Kasumi-1 (cell line): Measurements from ENCODE around the gene TXNDC15.
"Not testable (repeated sequence)": the region's sequence is repeated elsewhere in the genome, so short reads cannot be mapped to it uniquely, and the experiment has no call there.

Source experiments
- DNase-seq, 2 experiments: peaks; one replicate each; lab custom pipeline; 2025; lab: John Stamatoyannopoulos, UW

The TXNDC15 gene

DNA sequence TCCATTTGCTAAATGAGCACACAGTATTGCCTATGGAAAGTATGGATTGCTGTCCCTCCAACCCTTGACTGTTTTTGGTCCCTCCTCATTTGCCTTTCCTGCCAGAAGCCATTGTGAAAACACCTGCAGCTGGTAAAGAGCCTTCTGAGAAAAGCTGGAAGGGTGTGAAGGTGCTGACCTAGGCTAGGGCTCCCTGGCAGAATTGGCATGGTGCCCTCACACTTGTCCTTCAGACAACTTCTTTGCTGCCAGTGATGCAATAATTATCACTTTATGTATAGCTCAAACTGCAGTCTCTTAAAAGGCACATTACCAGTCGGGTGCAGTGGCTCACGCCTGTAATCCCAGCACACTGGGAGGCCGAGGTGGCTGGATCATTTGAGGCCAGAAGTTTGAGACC is 4.2 kb downstream of the TXNDC15 start:
- DNase-seq = no peak

DNA sequence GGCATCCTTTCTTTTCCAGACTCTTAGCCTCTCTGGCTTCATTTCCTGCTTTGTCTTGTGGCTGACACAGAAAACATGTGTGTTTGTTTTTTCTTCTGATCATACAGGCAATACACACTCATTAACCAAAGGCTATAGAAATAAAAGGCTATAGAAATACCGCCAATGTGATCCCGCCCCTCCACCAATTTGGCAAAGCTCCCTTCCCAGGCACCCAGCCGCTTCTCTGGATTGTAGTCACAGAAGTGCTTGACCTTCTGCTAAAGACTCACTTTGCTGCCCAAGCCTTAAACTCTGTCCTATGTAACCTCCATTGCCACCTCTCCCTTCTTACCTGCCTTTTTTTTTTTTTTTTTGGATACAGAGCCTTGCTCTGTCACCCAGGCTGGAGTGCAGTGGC is 5.3 kb downstream of the TXNDC15 start:
- DNase-seq = no peak

DNA sequence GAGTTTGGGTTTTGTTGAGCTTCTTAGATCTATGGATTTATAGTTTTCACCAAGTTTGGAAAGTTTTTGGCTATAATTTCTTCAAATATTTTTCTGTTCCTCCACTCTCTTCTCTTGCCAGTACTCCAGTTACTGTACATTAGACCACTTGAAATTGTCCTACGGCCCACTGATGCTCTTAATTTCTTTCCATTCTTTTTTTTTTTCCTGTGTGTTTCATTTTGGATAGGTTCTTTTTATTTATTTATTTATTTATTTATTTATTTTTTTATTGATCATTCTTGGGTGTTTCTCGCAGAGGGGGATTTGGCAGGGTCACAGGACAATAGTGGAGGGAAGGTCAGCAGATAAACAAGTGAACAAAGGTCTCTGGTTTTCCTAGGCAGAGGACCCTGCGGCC is 6.8 kb downstream of the TXNDC15 start:
- not testable (repeated sequence) for DNase-seq

DNA sequence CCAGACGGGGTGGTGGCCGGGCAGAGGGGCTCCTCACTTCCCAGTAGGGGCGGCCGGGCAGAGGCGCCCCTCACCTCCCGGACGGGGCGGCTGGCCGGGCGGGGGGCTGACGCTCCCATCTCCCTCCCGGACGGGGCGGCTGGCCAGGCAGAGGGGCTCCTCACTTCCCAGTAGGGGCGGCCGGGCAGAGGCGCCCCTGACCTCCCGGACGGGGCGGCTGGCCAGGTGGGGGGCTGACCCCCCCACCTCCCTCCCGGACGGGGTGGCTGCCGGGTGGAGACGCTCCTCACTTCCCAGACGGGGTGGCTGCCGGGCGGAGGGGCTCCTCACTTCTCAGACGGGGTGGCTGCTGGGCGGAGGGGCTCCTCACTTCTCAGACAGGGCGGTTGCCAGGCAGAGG is 7.5 kb downstream of the TXNDC15 start:
- not testable (repeated sequence) for DNase-seq

DNA sequence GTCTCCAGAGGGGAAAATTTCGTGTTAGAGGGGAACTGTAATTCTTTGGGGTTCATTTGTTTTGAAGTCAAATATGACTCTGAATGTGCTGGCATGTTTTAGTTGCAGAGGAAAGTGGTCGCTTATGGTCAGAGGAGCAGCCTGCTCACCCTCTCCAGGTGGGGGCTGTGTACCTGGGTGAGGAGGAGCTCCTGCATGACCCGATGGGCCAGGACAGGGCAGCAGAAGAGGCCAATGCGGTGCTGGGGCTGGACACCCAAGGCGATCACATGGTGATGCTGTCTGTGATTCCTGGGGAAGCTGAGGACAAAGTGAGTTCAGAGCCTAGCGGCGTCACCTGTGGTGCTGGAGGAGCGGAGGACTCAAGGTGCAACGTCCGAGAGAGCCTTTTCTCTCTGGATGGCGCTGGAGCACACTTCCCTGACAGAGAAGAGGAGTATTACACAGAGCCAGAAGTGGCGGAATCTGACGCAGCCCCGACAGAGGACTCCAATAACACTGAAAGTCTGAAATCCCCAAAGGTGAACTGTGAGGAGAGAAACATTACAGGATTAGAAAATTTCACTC is 13.5 kb downstream of the TXNDC15 start:
- no peak for DNase-seq

DNA sequence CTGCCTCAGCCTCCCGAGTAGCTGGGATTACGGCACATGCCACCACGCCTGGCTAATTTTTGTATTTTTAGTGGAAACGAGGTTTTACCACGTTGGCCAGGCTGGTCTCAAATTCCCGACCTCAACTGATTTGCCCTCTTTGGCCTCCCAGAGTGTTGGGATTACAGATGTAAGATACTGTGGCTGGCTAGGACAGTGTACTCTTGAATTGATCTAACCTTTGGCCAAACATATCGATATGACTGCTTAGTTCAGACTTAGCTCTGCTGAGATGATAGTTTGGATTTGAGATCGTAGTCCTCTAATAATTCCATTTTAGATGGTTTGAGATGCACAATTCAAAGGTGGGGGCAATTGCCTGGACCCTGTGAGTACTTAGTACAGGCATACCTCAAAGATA is 15.2 kb downstream of the TXNDC15 start:
- no peak for DNase-seq

DNA sequence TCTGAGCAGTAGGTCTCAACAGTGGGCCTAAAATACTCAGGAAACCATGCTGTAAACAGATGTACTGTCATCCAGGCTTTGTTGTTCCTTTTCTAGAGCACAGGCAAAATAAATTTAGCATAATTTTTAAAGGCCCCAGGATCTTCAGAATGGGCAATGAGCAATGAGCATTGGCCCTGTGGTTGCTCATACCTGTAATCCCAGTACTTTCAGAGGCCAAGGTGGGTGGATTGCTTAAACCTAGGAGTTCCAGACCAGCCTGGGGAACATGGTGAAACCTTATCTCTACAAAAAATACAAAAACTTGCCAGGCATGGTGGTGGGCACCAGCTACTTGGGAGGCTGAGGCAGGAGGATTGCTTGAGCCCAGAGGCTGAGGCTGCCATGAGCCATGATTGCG is 17.3 kb downstream of the TXNDC15 start:
- no peak for DNase-seq

DNA sequence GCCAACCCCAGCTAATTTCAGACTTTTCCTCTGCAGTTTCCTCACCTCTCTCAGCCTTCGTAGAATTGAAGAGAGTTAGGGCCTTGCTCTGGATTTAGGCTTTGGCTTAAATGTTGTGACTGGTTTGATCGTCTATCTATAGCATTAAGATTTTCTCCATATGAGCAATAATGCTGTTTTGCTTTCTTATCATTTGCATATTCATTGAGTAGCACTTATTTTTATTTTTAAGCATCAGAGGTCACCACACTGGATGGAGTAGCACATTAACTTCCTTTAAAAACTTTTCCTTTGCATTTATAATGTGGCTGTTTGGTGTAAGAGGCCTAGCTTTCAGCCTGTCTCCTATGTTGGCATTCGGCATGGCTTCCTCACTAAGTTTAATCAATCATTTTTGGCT is 18.1 kb downstream of the TXNDC15 start:
- no peak for DNase-seq

DNA sequence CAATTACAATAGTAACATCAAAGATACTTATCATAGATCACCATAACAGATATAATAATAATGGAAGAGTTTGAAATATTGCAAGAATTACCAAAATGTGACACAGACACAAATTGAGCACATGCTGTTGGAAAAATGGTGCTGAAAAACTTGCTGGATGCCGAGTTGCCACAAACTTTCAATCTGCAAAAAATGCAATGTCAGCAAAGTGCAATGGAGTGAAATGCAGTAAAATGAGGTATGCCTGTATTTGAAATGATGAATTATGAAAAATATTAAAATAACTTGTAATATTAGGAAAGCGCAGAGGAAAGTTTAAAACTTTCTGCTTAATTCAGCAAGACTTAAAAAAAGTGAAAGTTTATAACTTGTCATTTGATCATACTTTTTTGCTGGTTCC is 18.8 kb downstream of the TXNDC15 start:
- DNase-seq = no peak

DNA sequence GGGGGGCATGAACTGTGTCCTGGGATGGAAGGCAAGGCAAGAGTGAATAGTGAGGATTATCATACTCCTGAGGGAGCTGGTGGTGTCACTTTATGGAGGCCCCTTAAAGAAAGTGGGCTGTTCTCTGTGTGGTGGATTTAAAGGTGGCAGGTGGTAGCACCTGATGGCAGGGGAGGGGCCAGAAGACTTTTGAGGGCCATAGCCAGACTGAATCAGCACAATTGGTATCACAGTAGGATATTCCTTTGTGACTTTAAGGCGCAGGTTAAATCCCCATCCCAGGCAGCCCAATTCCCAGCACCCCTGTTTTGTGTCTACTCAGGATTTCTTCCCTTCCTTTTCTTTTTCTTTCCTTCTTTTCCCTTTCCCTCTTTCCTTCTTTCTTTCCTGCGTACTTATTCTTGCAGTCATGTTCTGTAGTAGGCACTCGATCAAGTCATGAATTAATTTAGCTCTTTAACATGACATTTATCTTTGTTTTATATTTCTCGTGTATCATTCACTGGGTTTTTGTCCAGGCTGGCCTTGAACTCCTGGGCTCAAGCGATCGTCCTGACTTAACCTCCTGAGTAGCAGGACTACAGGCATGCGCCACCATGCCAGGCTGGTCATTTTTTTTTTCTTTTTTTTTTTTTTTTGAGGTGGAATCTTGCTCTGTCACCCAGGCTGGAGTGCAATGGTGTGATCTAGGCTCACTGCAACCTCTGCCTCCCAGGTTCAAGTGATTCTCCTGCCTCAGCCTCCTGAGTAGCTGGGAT is 19.8 kb downstream of the TXNDC15 start:
- DNase-seq = no peak

DNA sequence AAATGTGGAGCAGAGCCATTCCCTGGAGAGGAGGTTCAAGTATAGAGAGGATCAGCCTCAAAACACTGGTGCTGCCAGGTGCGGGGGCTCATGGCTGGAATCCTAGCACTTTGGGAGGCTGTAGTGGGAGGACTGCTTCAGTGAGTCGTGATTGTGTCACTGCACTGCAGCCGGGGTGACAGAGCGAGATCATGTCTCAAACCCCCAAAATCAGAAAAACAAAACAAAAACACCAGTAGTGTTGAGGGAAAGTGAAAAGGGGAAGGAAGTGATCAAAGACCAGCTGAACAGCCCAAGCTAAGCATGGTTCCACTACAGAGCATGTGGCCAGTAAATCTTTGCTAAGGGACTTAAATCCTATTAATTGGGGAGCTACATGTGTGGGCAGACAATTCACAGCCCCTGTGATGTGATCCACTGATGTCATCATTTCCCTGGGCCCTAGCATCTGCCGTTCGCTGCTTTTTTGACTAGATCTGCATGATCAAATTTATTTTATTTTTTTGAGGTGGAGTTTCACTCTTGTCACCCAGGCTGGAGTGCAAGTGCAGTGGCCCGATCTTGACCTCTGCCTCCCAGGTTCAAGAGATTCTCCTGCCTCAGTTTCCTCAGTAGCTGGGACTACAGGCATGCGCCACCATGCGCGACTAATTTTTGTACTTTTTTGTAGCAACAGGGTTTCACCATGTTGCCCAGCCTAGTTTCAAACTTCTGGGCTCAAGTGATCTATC is 28.1 kb downstream of the TXNDC15 start:
- peak; percentile 46 to 75 for DNase-seq

DNA sequence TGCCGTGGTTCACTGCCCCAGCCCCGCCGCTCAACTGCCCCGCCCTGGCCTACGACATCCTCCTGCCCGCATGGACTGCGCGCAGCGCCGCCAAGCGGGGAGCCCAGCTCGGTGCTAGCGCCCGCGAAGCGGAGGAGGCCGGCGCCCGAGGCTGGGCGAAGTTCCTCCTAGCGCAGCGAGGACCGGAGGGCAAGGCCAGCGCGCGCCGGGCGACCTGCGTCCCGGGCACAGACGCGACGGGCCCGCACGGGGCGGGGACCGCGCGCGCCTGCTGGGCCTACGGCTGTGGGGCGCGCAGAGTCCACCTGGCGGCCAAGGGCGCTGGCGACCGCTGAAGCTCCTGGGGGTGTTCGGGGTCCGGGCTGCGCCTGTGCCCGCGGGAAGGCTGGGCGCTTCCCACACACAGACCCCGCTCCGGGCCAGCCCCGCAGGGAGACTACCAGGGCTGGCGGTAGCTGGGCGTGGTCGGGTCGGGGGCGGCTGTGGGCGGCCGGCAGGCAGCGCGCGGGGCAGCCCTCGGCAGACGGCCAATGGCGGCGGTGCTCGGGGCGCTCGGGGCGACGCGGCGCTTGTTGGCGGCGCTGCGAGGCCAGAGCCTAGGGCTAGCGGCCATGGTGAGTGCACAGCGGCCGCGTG is 30.6 kb downstream of the TXNDC15 start, which contains the start of gene PCBD2:
Gene PCBD2 (plus strand): TSS at position 522 of the 636 bp plus-strand sequence. CDS start 9 bp downstream, at position 531.
- peak; percentile 83 to 91 for DNase-seq

DNA sequence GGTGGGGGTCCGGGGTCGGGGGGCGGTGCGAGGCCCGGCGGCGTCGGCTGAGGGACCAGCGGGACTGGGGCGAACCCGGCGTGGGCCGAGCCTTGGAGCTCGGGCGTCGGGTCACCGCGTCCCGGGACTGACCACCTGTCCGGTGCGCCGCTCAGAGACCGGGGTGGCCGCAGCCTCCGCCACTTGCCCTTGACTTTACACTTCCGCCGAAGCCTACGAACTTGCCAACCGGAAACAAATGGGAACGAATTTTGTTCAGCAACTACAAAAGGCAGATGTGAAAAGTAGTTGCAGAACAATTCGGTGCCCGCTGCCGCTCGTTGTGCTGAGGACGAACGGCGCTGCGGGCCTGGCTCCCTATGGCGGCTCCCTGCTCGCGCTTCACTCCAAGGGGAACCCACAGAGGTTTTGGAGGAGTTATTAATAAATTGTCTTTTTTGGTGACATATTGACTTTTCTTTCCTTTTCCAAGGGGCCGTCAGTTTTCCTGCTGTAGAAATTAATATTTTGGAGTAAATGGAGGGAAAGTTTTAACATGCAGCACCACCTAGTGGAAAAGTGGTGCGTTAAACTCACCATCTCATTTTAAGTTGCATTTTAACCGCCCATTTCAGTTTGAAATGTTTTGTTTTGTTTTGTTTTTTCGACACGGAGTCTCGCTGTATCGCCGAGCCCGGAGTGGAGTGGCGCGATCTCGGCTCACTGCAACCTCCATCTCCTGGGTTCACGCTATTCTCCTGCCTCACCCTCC is 31.2 kb downstream of the TXNDC15 start:
- DNase-seq = peak; percentile 72 to 76

DNA sequence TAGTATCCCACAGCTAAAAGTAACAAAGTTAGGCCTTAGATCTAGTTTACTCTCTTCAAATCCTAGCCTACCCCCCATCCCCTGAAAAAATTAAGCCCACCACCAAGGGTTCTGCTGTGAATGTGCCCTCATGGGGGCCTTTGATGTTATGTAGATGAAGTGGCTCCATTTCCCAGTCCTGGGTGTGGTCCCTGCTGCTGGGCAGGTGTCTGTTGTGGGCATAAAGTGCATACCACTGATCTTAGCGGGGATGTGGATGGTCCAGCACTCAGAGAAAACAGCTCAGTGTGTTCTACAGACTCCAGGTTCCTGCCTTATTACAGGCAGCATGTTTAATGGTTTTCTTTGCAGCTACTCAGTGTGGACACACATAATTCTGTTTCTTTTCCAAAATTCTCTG is 32.6 kb downstream of the TXNDC15 start:
- DNase-seq = no peak

DNA sequence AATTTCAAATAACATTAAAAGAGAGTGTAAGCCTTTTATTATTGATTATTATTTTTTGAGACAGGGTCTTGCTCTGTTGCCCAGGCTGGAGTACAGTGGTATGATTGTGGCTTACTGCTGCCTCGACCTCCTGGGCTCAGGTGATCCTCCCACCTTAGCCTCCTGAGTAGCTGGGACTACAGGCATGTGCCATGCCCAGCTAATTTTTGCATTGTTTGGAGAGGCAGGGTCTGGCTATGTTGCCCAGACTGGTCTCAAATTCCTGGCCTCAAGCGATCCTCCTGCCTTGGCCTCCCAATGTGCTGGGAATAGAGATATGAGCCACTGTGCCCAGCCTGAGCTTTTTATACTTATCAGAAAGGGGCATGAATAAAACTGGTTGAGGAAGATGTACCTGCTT is 36.6 kb downstream of the TXNDC15 start:
- not testable (repeated sequence) for DNase-seq

DNA sequence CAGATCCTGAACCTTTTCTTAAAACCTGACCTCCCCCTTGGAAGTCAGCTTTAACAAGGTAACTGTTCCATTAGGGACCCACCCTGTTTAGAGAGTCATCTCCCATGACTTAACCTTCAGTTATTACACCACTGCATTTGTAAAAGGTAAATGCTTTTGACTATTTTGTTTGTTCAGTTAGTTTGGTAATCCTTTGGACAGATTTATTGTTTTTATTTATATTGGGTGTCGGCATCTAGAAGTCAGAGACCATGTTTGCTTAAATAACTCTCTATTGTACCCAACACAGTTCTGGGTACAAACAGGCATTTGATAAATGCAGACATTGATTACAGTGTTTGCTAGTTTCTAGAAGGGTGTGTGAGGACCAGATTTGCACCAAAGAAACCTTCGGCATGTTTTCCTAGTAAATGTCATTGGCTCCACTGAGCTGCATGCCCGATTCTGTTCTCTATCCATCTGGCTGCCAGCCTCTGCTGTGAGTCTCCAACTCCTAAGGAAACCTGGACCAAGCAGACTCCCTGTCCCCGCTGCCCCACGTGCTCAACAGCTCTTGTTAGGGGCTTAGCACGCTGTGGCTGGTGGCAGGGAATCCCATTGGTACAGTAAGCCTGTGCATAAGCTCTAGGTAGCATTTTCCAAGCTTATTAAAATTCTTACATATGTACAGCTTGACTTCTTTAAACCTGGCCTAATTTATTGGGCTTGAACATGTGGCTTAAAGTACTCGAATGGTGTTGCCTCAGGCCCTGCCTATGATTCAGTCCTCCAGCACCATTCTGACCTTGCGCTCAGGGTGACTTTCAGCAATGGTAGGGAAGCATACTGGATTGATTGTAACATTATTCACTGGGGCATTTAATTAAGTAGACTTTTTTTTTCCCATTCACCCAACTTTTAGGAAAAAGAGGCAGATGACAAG is 37.4 kb downstream of the TXNDC15 start:
- DNase-seq = no peak

DNA sequence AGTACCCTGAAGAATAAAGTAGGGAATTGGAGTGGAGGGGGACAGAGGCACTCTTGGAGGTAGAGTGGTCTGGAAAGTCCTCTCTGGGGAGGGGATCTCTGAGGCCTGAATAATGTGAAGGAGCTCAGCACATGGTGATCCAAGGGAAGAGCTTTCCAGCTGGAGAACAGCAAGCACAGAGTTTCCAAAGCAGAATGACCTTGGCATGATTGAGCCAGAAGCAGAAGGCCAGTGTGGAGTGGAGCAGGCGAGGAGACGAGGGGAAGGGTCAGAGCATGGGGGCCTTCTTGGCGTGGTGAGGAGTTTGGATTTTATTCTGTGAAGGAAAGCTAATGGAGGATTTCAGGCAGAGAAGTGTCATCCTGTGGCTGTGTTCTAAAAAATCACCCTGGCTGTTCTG is 39.1 kb downstream of the TXNDC15 start:
- DNase-seq = no peak

DNA sequence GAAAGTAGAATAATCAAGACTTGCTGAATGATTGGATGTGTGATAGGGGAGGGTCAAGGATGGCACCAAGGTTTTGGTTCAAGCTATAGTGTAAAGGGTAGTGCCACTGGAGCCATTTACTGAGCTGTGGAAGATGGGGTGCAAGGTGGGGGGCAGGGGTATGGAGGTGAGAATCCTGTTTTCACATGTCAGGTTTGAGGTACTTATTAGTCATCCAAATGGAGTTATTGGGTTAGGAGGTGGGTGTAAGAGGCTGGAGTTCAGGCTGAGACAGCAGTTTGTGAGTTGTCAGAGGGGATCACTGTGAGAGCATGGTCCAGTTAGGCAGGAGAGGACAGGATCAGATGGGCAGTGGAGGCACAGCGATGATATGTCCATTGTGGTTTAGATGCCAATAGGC is 39.6 kb downstream of the TXNDC15 start:
- DNase-seq = no peak

DNA sequence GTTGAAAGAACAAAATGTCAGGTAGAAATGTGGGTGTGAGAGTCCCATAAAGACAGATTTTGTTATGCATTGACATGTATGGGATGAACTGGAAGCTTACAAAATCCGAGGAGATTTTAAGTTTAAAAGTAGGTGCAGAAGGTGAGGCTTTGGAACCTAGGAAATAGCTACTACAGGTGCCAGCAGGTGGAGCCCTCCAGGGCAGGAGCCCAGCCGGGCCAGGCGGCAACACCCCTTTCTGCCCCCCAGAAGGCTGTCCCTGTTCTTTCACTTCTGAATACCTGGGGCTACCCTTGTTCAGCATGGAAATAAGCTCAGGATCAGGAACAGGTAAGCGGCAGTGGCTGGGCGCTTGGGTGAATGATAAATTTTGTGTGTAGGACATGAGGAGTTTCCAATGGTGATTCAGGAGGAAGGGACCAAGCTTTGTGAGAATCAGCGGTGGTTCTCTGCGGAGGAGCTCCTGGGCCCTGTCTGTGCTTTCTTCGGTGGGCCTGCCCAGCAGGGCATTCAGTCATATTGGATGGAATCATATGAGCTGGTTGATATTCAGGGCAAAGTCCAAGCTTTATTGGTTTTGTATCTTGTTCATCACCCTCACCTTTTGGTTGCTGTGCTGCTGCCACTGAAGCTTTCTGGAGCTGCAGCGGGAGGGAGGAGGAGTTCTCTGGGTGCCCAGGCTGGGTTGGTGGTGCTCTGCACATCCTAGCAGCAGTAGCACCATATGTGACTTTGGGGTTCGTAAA is 43.1 kb downstream of the TXNDC15 start:
- no peak for DNase-seq

DNA sequence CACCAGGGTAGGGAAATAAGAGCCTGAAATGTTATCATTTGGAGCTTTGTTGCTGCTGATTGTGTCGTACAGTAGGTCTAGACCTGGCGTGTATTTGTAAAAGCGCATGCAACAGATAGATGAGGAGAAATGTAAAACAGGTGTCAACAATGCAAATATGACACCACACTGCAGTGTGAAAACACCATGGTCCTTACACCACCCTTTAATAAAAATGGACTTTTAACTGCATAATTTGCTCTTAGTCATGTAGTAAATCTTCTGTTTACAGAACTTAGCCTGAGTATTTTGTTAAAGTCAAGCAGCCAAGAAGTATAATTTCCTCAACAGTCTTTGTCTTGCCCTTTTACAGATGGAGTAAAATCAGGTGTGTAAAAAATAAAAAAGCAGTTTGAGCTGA is 44.7 kb downstream of the TXNDC15 start:
- DNase-seq = no peak
